Osteoblast (primary cell): Measurements from ENCODE around the gene FBXO31. TPM values are rescaled to one million over a fixed set of nuclear protein-coding genes. Genes with fewer than 3 reads are reported as not detected.

ENCODE experiments used
- DNase-seq: peaks from one replicate; pipeline ENCODE4 v3.0.0; 2011; ENCODE audit warnings: low spot score, mixed read lengths; ENCODE audit not compliant: insufficient read length; ENCODE audit errors: missing footprints
- H2AFZ ChIP-seq: 2 replicates; pipeline ENCODE4 v1.6.0; 2011; ENCODE audit warnings: mild to moderate bottlenecking, low read length
- H3K27ac ChIP-seq: 2 replicates; pipeline ENCODE4 v1.5.1; 2011; ENCODE audit warnings: mild to moderate bottlenecking, low read depth, low read length, moderate library complexity
- H3K27me3 ChIP-seq: 2 replicates; pipeline ENCODE4 v1.6.0; 2012; ENCODE audit warnings: mild to moderate bottlenecking, control low read depth, inconsistent platforms, low read length, moderate library complexity; ENCODE audit not compliant: insufficient read depth
- H3K36me3 ChIP-seq: 2 replicates; pipeline ENCODE4 v1.5.1; 2011; ENCODE audit warnings: mild to moderate bottlenecking, low read length, control low read depth, moderate library complexity; ENCODE audit not compliant: insufficient read depth
- H3K4me1 ChIP-seq: 2 replicates; pipeline ENCODE4 v1.5.1; 2011; ENCODE audit warnings: mild to moderate bottlenecking, low read length, control low read depth, moderate library complexity; ENCODE audit not compliant: insufficient read depth
- H3K4me2 ChIP-seq: 2 replicates; pipeline ENCODE4 v1.6.0; 2011; ENCODE audit warnings: mild to moderate bottlenecking, low read length; ENCODE audit not compliant: insufficient read depth
- H3K4me3 ChIP-seq: fragments of 200-600 bp; sonication (generic); 3 replicates; pipeline ENCODE4 v1.5.1; 2012; ENCODE audit warnings: mild to moderate bottlenecking, low read length, inconsistent platforms; ENCODE audit not compliant: insufficient read depth
- H3K79me2 ChIP-seq: 2 replicates; pipeline ENCODE4 v1.6.0; 2012; ENCODE audit warnings: mild to moderate bottlenecking, low read length, control low read depth, inconsistent platforms; ENCODE audit not compliant: insufficient read depth
- H3K9me3 ChIP-seq: 2 replicates; pipeline ENCODE4 v1.5.1; 2011; ENCODE audit warnings: low read depth, low read length, control low read depth
- H4K20me1 ChIP-seq: 2 replicates; pipeline ENCODE4 v1.6.0; 2012; ENCODE audit warnings: mild to moderate bottlenecking, low read length, control low read depth; ENCODE audit not compliant: insufficient read depth
- total RNA-seq: library from RNA; depleted of rRNA; stranded (reverse); fragments of >200 nt; gene quantifications from 2 replicates; pipeline ENCODE4 v1.2.3, GENCODE V29; 2012
- TF ChIP-seq, protein P1 (sequence below): IDR thresholded peaks from 2 replicates; pipeline ENCODE4 v1.5.1; 2011; ENCODE audit warnings: mild to moderate bottlenecking, low read depth, low read length, moderate library complexity; ENCODE audit errors: extremely low read depth

FBXO31 gene
- total RNA-seq, 1 donor: 33.3 TPM

DNA sequence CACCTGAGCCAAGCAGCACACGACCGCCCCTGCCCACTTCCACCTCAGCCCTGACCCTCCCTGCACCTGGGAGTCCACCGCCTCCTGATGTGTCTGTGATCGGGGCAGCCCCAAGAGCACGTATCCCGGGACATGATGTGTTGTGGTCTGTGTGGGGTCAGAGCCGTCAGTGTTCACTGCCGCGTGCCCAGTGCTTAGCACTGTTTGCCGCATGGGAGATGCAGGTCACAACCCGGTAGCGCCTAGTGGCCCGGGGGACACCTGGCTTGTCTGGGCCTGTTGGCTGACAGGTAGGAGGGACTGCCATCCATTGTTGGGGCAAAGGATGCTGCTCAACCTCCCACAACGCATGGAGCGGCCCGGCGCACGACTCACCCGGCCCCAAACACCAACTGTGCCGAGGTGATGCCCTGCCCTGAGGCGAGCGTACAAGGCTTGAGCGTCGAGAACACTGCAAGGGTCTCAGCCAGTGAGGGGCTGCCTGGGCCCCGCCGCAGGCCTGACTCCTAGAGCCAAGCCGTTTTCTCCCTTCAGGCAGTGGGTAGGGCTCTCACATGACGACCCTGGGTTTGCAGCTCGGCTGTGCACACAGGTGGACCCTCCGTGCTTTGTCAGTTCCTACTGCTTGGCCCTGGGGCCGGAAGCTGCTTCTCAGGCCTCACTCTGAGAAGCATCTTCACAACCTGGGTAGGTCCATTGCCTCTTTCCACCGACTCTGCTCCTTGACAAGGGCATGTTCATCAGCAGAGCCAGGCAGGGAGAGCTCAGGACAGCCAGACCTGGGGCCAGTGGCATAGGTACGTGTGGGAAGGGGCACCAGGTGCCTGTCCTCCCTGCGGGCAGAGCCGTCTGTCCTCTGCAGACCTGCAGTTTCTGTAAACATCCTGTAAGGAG, 60.5 kb downstream of the FBXO31 start:
- Histone ChIP-seq H3K4me3 (no peak overlapping the region), H3K4me2 (no peak overlapping the region), H2AFZ (no peak overlapping the region), H3K36me3 (peaks cover 4% of the 10 kb centered on the region), H3K27me3 (no peaks in the 10 kb centered on the region), H3K4me1 (peaks cover 6% of the 10 kb centered on the region), H3K27ac (no peak overlapping the region), H3K79me2 (peaks cover 10% of the 10 kb centered on the region), H3K9me3 (no peaks in the 10 kb centered on the region), H4K20me1 (peaks cover 16% of the 10 kb centered on the region)
- peak; percentile 62 for DNase-seq
- TF ChIP-seq, protein P1, sequence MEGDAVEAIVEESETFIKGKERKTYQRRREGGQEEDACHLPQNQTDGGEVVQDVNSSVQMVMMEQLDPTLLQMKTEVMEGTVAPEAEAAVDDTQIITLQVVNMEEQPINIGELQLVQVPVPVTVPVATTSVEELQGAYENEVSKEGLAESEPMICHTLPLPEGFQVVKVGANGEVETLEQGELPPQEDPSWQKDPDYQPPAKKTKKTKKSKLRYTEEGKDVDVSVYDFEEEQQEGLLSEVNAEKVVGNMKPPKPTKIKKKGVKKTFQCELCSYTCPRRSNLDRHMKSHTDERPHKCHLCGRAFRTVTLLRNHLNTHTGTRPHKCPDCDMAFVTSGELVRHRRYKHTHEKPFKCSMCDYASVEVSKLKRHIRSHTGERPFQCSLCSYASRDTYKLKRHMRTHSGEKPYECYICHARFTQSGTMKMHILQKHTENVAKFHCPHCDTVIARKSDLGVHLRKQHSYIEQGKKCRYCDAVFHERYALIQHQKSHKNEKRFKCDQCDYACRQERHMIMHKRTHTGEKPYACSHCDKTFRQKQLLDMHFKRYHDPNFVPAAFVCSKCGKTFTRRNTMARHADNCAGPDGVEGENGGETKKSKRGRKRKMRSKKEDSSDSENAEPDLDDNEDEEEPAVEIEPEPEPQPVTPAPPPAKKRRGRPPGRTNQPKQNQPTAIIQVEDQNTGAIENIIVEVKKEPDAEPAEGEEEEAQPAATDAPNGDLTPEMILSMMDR: no peak

- TF ChIP-seq, protein P1: no peak
- no peak overlapping the region for H3K4me3 ChIP-seq
- H3K79me2 ChIP-seq: peaks cover 18% of the 10 kb centered on the region
- H3K27me3 ChIP-seq: no peaks in the 10 kb centered on the region
- peaks cover 9% of the 10 kb centered on the region for H3K4me1 ChIP-seq
- no peaks in the 10 kb centered on the region for H3K9me3 ChIP-seq
- no peak overlapping the region for H2AFZ ChIP-seq
- H3K27ac ChIP-seq: no peak overlapping the region
- no peaks in the 10 kb centered on the region for H3K36me3 ChIP-seq
- no peak for DNase-seq
- no peak overlapping the region for H3K4me2 ChIP-seq
- H4K20me1 ChIP-seq: peaks cover 15% of the 10 kb centered on the region
Measured at GRCh38 chr16:87322360-87322759, 61.2 kb downstream of the FBXO31 start.

DNA sequence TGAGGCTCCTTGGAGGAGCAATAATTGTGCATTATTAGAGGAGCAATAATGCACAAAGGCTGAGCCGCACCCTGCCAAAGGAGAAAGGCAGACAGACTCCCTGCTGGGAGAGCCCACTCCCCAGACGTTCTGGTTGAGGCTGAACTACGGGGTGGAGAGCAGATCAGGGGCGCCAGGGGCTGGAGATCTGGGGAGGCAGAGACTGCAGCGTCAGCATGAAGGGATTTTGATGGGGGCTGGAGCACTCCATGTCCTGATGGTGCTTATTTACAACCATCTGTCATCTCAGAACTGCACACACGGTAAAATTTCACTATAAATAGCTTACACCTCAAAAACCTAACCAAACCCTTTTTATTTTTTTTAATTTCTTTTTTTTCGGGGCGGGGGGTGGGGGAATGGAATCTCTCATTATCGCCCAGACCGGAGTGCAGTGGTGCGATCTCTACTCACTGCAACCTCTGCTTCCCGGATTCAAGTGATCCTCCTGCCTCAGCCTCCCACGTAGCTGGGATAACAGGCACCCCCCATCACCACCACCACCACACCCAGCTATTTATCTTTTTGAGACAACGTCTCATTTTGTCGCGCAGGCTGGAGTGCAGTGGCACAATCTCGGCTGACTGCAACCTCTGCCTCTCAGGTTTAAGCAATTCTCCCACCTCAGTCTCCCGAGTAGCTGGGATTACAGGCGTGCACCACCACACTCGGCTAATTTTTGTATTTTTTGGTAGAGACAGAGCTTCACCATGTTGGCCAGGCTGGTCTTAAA, 62.1 kb downstream of the FBXO31 start:
- Histone ChIP-seq H3K36me3 (no peaks in the 10 kb centered on the region), H3K4me2 (no peak overlapping the region), H4K20me1 (peaks cover 10% of the 10 kb centered on the region), H3K27me3 (no peaks in the 10 kb centered on the region), H3K4me1 (peaks cover 9% of the 10 kb centered on the region), H3K9me3 (no peaks in the 10 kb centered on the region), H3K27ac (no peak overlapping the region), H3K4me3 (no peak overlapping the region), H3K79me2 (peaks cover 18% of the 10 kb centered on the region), H2AFZ (no peak overlapping the region)
- DNase-seq: peak; percentile 66
- TF ChIP-seq, protein P1: no peak
